RPMI7951 (cell line): ENCODE results near the gene RIOK3. TPM values are rescaled to one million over a fixed set of nuclear protein-coding genes. Genes with fewer than 3 reads are reported as not detected.
"Not testable (repeated sequence)": the region's sequence is repeated elsewhere in the genome, so short reads cannot be mapped to it uniquely, and the experiment has no call there.

Experiments used
- DNase-seq: peaks from one replicate; pipeline ENCODE4 v3.0.0-alpha.2; 2012; ENCODE audit warnings: low read depth
- total RNA-seq: library from RNA; depleted of rRNA; stranded (reverse); fragments of >200 nt; shearing (Covaris generic); gene quantifications from 2 replicates; pipeline ENCODE4 v1.2.3, GENCODE V29; 2014

Gene RIOK3
- total RNA-seq, 1 experiment from 2014 or later, result 58.0 TPM

DNA sequence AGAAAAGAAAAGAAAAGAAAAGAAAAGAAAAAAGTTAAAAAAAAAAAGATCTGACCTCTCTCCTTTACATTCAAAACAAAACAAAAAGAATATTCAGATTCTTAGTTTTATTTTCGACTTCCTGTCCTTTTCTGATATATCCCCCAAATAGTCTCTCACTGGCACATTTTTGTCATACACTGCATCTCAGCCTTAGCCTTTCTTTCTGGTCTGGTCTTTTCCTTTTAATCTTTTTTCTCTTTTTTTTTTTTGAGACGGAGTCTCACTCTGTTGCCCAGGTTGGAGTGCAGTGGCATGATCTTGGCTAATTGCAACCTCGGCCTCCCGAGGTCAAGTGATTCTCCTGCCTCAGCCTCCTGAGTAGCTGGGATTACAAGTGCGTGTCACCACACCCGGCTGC, 1.6 kb upstream of the RIOK3 start:
- DNase-seq, result no peak

DNA sequence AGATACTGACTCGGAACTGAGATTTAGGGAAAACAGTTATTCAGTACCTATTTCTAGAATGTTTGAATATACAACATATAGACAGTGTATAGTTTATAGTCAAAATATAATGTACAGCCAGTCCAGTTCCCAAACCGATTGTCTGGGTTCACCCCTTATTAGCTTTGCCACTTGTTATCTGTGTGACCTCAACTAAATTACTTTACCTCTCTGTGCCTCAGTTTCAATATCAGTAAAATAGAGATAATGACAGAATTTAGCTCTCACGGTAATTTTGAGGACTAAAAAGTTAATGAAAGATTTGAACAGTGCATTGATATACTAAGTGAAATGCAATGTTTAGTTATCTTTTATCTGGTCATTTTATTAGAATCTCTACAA, 750 bp upstream of the RIOK3 start:
- DNase-seq, result no peak

DNA sequence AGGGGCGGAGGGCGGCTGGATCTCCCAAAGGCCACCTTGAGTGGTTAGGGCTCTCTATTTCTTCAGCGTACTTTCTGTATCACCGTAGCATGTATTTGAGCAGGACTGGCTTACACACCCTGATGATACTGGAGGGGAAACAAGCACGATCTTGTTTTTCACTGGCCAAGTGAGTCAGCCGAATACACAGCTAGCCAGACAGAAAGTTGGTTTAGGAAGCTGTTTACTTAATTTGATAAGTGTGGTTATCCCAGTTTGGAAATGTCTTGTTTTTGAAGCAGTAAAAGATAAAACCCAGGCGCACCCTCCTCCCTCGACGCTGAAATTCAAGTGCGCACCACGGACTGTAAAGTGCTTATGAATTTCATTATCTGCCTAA, 582 bp downstream of the RIOK3 start:
- DNase-seq, result peak; percentile 26

- no peak for DNase-seq
These were observed 3.7 kb downstream of the RIOK3 start for GRCh38 chr18:23456835-23457234.

DNA sequence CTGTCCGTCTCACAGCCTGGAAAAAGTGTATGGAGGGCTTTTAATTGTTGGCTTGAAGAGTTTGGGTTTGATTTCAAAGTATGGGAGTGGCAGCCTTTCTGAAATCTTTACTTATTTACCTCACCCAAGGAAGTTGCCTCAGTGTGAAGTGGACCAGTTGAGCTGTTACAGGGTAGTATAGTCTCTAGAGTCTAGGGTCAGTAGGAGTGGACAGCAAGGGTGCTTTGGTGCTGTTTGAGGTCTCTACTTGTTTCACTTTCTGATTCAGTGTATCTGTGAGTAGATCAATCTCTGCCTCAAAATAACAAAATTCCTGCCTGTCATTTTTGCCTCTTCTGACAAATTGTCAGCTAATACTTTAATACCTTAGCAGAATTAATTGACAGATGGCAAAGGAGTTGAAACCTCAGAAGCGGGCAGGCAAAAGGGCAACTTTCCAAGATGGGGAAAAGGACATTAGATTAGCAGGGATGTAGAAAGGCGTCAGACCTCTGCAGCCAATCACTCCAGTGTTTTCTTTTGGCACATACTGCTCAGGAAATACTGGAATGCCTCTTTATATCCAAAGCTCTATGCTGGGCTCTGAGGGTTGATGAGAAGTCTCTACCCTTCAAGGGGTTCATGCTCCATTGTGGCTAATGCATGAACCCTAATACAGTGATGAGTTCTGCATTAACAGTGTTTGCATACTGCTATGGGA, 5.9 kb downstream of the RIOK3 start:
- DNase-seq, result no peak

DNA sequence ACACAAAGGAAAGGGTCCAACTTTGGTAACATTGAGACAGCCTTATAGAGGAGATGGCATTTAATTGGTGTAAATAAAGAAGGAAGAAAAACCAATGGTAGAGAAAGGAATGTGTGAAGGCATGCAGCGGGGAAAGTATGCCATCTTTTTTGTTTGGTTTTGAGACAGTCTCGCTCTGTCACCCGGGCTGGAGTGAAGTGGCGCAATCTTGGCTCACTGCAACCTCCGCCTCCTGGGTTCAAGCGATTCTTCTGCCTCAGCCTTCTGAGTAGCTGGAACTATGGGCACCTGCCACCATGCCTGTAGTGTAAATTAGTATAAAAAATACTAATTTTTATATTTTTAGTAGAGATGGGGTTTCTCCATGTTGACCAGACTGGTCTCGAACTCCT, 6.4 kb downstream of the RIOK3 start:
- DNase-seq, result no peak

DNA sequence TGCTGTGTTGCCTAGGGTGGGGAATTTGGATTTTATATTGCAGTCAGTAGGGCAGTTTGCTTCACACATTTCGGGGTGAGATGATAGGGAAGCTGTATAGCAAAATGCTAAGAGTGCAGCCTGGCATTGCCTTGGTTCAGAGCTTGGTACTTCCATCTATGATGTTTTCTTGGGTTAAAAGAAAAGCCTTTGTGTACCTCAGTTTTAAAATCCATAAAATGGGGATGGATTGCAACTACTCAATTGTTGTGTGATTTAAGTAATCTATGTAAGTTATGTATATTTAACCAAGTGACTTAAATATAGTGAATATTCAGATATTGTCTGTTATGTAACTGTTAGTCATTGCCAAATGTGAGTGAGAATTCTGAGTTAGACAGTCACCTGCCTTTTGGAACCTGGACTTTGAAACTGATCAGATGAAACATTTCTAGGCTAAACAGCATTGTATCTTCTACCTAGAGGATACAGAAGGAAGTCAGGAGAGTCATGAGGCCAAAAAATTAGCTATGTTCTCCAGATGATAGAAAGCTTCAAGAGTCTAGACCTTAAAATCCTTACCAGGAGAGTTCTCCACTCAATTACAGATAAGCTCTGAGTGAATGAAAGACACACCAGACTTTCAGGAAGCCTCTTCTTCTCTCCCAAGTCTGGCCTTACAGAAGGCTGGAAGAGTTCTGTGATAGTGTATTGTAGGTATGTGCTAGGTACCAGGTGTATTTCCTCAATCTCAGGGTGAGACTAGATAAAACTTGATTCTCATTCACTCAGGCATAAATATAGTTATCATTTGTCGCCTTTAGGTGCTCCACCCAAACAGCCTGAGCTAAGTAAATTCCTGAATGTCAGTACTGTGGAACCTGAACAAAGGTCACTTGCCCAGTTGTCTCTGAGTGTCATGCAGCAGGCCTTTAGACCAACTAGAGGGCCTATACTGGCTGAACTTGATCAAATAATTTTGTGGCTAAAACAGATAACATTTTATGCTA, 7.5 kb downstream of the RIOK3 start:
- no peak for DNase-seq

- DNase-seq, result no peak
These were observed 9.8 kb downstream of the RIOK3 start for GRCh38 chr18:23462876-23463275.

DNA sequence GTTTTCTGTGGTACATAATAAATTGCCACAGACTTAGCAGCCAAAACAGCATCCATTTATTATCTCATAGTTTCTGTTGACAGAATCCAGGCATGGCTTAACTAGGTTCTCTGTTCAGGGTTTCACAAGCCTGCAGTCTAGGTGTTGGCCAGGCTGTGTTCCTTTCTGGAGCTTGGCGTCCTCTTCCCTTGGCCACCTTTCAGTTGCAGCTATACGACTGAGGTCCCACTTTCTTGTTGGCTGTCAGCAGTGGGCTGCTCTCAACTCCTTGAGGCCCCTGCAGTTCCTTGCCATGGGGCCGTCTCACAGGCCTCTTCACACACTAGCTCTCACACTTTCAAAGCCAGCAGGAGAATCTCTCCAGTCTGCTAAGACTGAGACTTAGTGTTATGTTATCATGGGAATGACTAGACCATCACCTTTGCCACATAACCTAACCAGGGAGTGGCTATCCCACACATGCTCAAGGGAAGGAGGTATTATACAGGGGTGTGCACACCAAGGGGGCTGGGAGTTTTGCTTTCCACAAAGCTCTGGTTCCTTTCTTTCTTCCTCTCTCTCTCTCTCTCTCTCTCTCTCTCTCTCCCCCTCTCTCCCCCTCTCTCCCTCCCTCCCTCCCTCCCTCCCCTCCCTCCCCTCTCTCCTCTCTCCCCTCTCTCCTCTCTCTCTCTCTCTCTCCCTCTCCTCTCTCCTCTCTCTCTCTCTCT, 15.8 kb downstream of the RIOK3 start:
- DNase-seq, result no peak

- no peak for DNase-seq
These were observed 17.7 kb downstream of the RIOK3 start for GRCh38 chr18:23470620-23471387.

DNA sequence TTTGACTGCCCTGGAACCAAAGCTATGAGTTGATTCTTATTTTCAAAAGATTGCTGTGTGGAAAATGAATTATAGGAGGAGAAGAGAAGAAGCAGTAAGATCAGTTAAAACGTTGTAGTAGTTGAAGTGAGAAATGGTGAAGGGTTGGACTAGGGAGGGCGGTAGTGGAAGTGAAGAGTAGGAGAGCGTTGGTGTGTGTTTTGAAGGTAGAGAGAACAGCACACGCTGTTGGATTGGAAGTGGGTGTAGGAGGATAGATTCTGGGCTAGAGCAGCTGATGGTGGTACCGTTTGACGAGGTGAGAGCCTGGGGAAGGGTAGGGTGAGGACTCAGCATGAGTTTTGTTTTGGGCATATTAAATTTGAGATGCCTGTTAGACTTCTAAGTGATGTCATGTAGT, 18.4 kb downstream of the RIOK3 start:
- DNase-seq, result no peak

DNA sequence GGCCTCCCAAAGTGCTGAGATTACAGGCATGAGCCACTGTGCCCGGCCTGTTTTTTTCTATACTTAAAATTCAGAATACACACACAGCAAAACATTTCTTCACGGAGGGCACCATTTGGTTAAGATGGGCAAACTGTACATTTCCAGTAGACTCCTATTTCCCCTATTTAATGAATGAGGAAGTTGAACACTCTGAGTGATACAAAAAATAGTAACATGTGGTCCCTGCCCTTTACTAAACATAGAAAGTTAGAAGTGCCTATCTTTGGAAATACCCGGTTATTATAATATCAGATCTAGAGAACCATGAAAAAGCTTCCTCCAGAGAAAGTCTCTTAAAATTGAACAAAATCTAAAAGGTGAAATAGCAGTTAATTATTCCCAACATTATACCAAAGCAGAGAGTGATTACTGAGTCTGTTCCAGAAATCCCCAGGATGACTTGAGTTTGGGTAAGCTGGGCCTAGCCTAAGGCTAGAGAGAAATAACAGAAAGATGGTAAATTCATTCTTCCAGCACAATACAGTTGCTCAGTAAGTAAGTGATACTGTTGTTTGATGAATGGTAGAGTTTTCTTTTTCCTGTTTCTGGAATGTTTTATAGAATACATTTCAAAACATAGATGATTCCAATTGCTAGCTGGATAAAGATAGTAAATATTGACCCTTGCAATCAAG, 26.9 kb downstream of the RIOK3 start:
- DNase-seq, result no peak

- DNase-seq, result no peak
These were observed 31.6 kb downstream of the RIOK3 start for GRCh38 chr18:23484561-23485182.

GRCh38 chr18:23485386-23485785, 32.3 kb downstream of the RIOK3 start:
- DNase-seq, result no peak

GRCh38 chr18:23487738-23488570, 34.9 kb downstream of the RIOK3 start:
- DNase-seq, result peak; percentile 24

GRCh38 chr18:23489586-23489985, 36.5 kb downstream of the RIOK3 start:
- not testable (repeated sequence) for DNase-seq

DNA sequence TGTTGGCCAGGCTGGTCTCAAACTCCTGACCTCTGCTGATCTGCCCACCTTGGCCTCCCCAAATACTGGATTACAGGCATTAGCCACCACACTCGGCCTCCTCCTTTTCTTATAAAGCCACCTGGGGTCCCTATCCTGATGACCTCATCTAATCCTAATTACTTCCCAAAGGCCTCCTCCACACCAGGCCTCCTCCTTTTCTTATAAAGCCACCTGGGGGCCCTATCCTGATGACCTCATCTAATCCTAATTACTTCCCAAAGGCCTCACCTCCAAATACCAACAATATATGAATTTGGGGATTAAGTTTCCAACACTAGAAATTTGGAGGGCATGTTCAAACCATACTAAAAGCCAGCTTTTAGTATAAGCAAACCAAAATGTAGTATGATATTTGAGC, 40.6 kb downstream of the RIOK3 start:
- no peak for DNase-seq

DNA sequence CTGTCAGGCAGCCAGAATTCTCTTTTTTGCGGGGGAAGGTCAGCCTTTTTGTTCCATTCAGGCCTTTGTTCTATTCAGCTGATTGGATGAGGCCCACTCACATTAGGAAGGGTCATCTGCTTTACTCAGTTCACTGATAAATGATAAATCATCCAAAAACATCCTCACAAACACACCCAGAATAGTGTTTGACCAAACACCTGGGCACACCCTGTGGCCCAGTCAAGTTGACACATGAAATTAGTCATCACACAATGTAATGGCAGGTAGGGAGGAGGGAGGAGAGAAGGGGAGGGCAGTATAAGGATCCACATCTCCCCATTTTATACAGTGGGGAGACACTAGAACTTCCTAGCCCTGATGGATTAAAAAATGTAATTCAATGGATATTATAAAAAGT, 41.9 kb downstream of the RIOK3 start:
- DNase-seq, result no peak

- no peak for DNase-seq
These were observed 42.8 kb downstream of the RIOK3 start for GRCh38 chr18:23495723-23496440.
